Natural killer cell (primary cell): ENCODE data around the gene MCM6. TPM values are rescaled to one million over a fixed set of nuclear protein-coding genes. Genes with fewer than 3 reads are reported as not detected.

ENCODE experiments used
- ATAC-seq, 3 donors: fragments of 150-1000 bp in 2 of 3; fragments of 200-7000 bp in 1 of 3; cut with Tn5 transposase; 1 replicate in 1 of 3; 2 replicates in 2 of 3; pipeline ENCODE4 v1.10.0; 2021; ENCODE audit warnings: mild to moderate bottlenecking in 2 of 3, moderate library complexity in 2 of 3
- DNase-seq, 2 donors: peaks; one replicate each; pipeline versions ENCODE4 v3.0.0 to v3.0.0-alpha.2; 2013 to 2021; ENCODE audit warnings: mixed read lengths in 1 of 2
- H3K27ac ChIP-seq: one replicate; pipeline ENCODE4 v1.5.1; 2013; ENCODE audit warnings: mild to moderate bottlenecking, low read length
- H3K27me3 ChIP-seq: one replicate; pipeline ENCODE4 v1.6.1; 2013; ENCODE audit warnings: low read length; ENCODE audit not compliant: control insufficient read depth, insufficient read depth
- H3K36me3 ChIP-seq: one replicate; pipeline ENCODE4 v1.6.1; 2013; ENCODE audit warnings: low read length; ENCODE audit not compliant: control insufficient read depth, insufficient read depth
- H3K4me1 ChIP-seq: one replicate; pipeline ENCODE4 v1.6.1; 2013; ENCODE audit warnings: low read length; ENCODE audit not compliant: control insufficient read depth, insufficient read depth
- H3K4me3 ChIP-seq: one replicate; pipeline ENCODE4 v1.5.1; 2013; ENCODE audit warnings: low read length
- H3K9me3 ChIP-seq: one replicate; pipeline ENCODE4 v1.6.1; 2013; ENCODE audit warnings: low read length; ENCODE audit not compliant: control insufficient read depth, insufficient read depth
- H3K27ac Mint-ChIP-seq, 2 donors: one replicate each; pipeline ENCODE4 v1.8.0; 2022; ENCODE audit warnings: mild to moderate bottlenecking in 2 of 2, mixed read lengths in 2 of 2, moderate library complexity in 1 of 2
- H3K27me3 Mint-ChIP-seq, 2 donors: one replicate each; pipeline ENCODE4 v1.8.0; 2022; ENCODE audit warnings: low read depth in 2 of 2, mixed read lengths in 2 of 2
- H3K36me3 Mint-ChIP-seq: one replicate; pipeline ENCODE4 v1.8.0; 2022; ENCODE audit warnings: mixed read lengths
- H3K4me1 Mint-ChIP-seq, 2 donors: one replicate each; pipeline ENCODE4 v1.8.0; 2022; ENCODE audit warnings: mixed read lengths in 2 of 2
- H3K4me3 Mint-ChIP-seq: one replicate; pipeline ENCODE4 v1.8.0; 2022; ENCODE audit warnings: mild to moderate bottlenecking, moderate library complexity, mixed read lengths
- H3K9me3 Mint-ChIP-seq, 2 donors: one replicate each; pipeline ENCODE4 v1.8.0; 2022; ENCODE audit warnings: mixed read lengths in 2 of 2
- CTCF ChIP-seq: fragments of 200-600 bp; IDR thresholded peaks from one replicate; pipeline ENCODE4 v1.8.0; 2022; ENCODE audit warnings: antibody characterized with exemption
- WGBS: methylation state at CpG from one replicate; pipeline ENCODE4 v1.1.7; 2013; ENCODE audit warnings: missing lambda C conversion rate; ENCODE audit not compliant: insufficient coverage; 5-methylcytosine and 5-hydroxymethylcytosine counted together
- intact Hi-C: fragments of 100-400 bp; cut with micrococcal nuclease; formaldehyde crosslinking; loops from one replicate; pipeline ENCODE4 v1.14.2; 2022
- total RNA-seq, 4 donors: library from RNA; stranded (reverse); fragments of 120-200 nt in 1 of 4; gene quantifications; one replicate each; pipeline versions ENCODE4 v1.2.3 to v1.2.4, GENCODE V29; 2013 to 2022

Gene MCM6
- total RNA-seq, 3 donors from 2014 or later (not counting 1 experiment from before 2014, with no cell fraction given) = 12.6 to 19.4 (median 15.9) TPM

GRCh38 chr2:135914485-135914884 lies 38.2 kb upstream of the MCM6 start:
- Mint-ChIP-seq H3K9me3 (no peaks in the 10 kb centered on the region), H3K36me3 (no peaks in the 10 kb centered on the region), H3K4me1 (no peaks in the 10 kb centered on the region), H3K27me3 (no peaks in the 10 kb centered on the region), H3K27ac (no peak overlapping the region), H3K4me3 (no peak overlapping the region)
- H3K9me3 ChIP-seq = no peaks in the 10 kb centered on the region
- H3K27ac ChIP-seq = no peak overlapping the region
- H3K36me3 ChIP-seq = peaks cover 24% of the 10 kb centered on the region
- WGBS = 82% methylated on average over 2 of the region's 3 CpGs
- no peak overlapping the region for H3K4me3 ChIP-seq
- intact Hi-C loops = loop anchor here (5.0 to 10.0 kb wide), 3 partner anchors 200 to 1923 kb away; partner anchors contain the start of gene CXCR4
- TF ChIP-seq CTCF = no peak
- DNase-seq (no peak), ATAC-seq (no peak)
- no peaks in the 10 kb centered on the region for H3K4me1 ChIP-seq
- no peaks in the 10 kb centered on the region for H3K27me3 ChIP-seq

GRCh38 chr2:135913727-135914365 lies 37.6 kb upstream of the MCM6 start:
- H3K4me1 Mint-ChIP-seq = no peaks in the 10 kb centered on the region
- H3K27me3 Mint-ChIP-seq = no peaks in the 10 kb centered on the region
- intact Hi-C loops = loop anchor here (1.0 to 10.0 kb wide), 4 partner anchors 201 to 1923 kb away; partner anchors contain the start of gene CXCR4
- Histone ChIP-seq H3K4me1 (no peaks in the 10 kb centered on the region), H3K27me3 (no peaks in the 10 kb centered on the region), H3K27ac (no peak overlapping the region), H3K36me3 (peaks cover 26% of the 10 kb centered on the region), H3K9me3 (no peaks in the 10 kb centered on the region), H3K4me3 (no peak overlapping the region)
- no peak overlapping the region for H3K27ac Mint-ChIP-seq
- no peak overlapping the region for H3K4me3 Mint-ChIP-seq
- ATAC-seq (peak; percentile 59 to 71 (median 70)), DNase-seq (peak in 1 of 2 donors; percentile 84)
- WGBS = 100% methylated on average over 3 of the region's 5 CpGs
- no peaks in the 10 kb centered on the region for H3K9me3 Mint-ChIP-seq
- H3K36me3 Mint-ChIP-seq = no peaks in the 10 kb centered on the region
- peak; percentile 94 for TF ChIP-seq CTCF

GRCh38 chr2:135909976-135910375 lies 33.7 kb upstream of the MCM6 start:
- no peaks in the 10 kb centered on the region for H3K36me3 Mint-ChIP-seq

More at GRCh38 chr2:135909976-135910375, 33.7 kb upstream of the MCM6 start:
- TF ChIP-seq CTCF = no peak
- H3K27ac Mint-ChIP-seq = no peak overlapping the region
- no peak for ATAC-seq
- no peaks in the 10 kb centered on the region for H3K9me3 Mint-ChIP-seq
- H3K4me3 Mint-ChIP-seq = no peak overlapping the region
- Histone ChIP-seq H3K9me3 (no peaks in the 10 kb centered on the region), H3K27me3 (no peaks in the 10 kb centered on the region), H3K4me1 (no peaks in the 10 kb centered on the region), H3K36me3 (peaks cover 42% of the 10 kb centered on the region), H3K4me3 (no peak overlapping the region), H3K27ac (no peak overlapping the region)
- no peaks in the 10 kb centered on the region for H3K27me3 Mint-ChIP-seq
- DNase-seq = no peak
- no peaks in the 10 kb centered on the region for H3K4me1 Mint-ChIP-seq
- intact Hi-C loops = loop anchor here (5.0 to 10.0 kb wide), 3 partner anchors 205 to 1927 kb away; partner anchors contain the start of gene CXCR4
